ENCODE measurements around the gene PACSIN2. TPM values are rescaled to one million over a fixed set of nuclear protein-coding genes. Genes with fewer than 3 reads are reported as not detected.

PACSIN2 gene
- total RNA-seq, 1 donor from 2014 or later = 49.8 TPM

DNA sequence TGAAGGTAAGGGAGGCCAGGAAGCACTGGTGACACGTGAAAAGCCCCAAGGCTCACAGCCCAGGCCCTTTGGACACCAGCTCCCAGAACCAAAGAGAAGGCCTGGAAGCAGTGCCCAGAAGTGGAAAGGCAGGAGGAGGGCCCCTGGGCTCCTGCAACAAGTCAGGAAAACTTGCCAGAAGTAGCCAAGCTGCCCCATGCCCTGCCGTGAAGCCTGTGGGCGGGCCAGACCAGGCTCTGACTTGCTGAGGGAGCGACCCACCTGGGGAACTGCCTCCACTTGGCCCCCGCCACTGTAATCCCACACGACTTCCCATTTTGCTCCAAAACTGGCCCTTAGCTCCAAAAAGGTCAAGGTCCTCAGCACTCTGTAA lies 106.6 kb downstream of the PACSIN2 start:
- DNase-seq (ENCODE audit: low read depth) = no peak
- TF ChIP-seq, protein P1, sequence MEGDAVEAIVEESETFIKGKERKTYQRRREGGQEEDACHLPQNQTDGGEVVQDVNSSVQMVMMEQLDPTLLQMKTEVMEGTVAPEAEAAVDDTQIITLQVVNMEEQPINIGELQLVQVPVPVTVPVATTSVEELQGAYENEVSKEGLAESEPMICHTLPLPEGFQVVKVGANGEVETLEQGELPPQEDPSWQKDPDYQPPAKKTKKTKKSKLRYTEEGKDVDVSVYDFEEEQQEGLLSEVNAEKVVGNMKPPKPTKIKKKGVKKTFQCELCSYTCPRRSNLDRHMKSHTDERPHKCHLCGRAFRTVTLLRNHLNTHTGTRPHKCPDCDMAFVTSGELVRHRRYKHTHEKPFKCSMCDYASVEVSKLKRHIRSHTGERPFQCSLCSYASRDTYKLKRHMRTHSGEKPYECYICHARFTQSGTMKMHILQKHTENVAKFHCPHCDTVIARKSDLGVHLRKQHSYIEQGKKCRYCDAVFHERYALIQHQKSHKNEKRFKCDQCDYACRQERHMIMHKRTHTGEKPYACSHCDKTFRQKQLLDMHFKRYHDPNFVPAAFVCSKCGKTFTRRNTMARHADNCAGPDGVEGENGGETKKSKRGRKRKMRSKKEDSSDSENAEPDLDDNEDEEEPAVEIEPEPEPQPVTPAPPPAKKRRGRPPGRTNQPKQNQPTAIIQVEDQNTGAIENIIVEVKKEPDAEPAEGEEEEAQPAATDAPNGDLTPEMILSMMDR (IDR thresholded peaks at IDR 0.05; ENCODE audit: insufficient read depth, low read length, severe bottlenecking) = no peak
- peaks cover 6% of the 10 kb centered on the region for H3K36me3 ChIP-seq (ENCODE audit: control insufficient read depth, insufficient read depth, low read length)
- H3K4me3 ChIP-seq (ENCODE audit: low read depth, low read length) = no peak overlapping the region
- no peaks in the 10 kb centered on the region for H3K27me3 ChIP-seq (ENCODE audit: control insufficient read depth, insufficient read depth, low read length)
- no peak for FAIRE-seq

DNA sequence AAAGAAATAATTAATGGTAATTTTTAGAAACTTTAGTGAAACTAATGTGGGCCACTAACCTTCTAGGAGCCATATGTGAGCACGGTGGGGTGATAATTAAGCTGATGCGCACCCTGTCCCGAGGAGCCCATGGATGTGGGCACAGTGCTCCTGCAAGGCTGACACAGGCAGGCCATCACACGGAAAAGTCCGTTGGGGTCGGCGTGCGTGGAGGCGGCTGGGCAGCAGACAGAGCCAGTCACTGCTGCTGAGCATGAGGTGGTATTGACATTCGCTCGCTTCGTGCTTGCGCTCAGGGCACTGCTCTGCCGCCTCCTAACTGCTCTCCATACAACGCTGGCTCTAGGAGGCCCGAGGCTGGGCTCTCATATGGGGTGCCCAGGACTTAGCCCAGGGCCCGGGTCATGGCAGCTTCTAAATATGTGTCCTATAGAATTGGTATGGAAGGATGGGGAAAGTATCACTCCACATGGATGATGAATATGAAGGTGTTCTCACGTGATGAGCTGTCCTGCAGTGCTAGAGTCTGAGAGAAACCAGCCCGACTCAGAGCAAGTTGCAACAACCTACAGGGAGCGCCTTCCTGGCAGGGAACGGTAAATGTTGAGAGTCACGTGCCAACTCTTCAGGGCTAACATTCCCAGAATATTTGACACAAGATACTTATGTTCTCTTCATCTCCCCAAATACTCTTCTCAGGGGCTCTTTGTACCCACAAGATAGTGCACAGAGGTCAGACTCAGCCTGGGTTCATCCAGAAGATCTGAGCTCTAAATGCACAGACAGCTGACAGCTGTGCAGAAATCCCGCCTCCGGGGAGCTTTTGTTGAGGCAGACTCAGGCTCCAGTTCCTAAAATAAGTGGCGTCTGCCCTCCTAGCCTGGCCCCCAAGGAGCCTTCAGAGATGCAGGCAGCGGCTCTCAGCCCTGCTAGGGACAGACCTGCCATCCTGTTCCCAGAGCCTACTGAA lies 107.3 kb downstream of the PACSIN2 start:
- Histone ChIP-seq H3K4me3 (ENCODE audit: low read depth, low read length) (no peak overlapping the region), H3K27me3 (ENCODE audit: control insufficient read depth, insufficient read depth, low read length) (no peaks in the 10 kb centered on the region), H3K36me3 (ENCODE audit: control insufficient read depth, insufficient read depth, low read length) (peaks cover 6% of the 10 kb centered on the region)
- DNase-seq (ENCODE audit: low read depth) = peak; percentile 58
- peak; percentile 18 for FAIRE-seq
- TF ChIP-seq, protein P1 (IDR thresholded peaks at IDR 0.05; ENCODE audit: insufficient read depth, low read length, severe bottlenecking) = peak; percentile 29

DNA sequence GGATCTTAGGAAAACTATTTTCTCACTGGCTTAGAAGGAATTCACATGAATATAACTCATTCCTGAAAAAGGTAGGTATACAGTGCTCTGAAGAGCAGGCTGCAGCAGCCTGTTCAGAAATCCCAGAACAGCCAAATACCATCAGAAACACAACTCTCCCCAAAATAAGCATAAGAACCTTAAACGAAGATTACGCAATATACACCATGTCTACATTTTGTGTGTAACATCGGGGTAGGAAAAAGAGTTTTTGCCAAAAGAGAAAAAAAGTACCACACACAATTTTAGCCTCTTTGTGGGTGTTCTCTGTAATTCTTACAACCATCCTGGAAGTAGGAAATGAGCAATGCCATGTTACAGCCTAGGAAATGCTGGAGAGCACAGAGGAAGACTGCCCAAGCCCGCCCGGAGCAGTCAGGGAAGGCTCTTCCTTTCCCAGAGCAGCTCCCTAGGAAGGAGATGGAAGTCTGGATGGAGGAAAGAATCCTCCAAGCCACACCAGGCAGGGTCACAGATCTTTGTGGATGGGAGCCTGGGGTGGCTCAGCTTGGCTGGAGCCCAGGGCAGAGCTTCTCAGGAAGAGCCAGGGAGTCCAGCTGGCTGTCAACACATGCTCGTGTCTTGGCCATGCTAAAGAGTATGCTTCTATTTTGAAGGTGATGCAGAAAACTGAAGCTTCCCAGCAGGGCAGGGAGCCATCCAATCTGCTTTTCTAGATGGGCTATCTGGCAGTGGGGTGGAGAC lies 108.2 kb downstream of the PACSIN2 start:
- FAIRE-seq (no peak), DNase-seq (ENCODE audit: low read depth) (no peak)
- no peak overlapping the region for H3K4me3 ChIP-seq (ENCODE audit: low read depth, low read length)
- H3K36me3 ChIP-seq (ENCODE audit: control insufficient read depth, insufficient read depth, low read length) = peaks cover 8% of the 10 kb centered on the region
- TF ChIP-seq, protein P1 (IDR thresholded peaks at IDR 0.05; ENCODE audit: insufficient read depth, low read length, severe bottlenecking) = no peak
- no peaks in the 10 kb centered on the region for H3K27me3 ChIP-seq (ENCODE audit: control insufficient read depth, insufficient read depth, low read length)

DNA sequence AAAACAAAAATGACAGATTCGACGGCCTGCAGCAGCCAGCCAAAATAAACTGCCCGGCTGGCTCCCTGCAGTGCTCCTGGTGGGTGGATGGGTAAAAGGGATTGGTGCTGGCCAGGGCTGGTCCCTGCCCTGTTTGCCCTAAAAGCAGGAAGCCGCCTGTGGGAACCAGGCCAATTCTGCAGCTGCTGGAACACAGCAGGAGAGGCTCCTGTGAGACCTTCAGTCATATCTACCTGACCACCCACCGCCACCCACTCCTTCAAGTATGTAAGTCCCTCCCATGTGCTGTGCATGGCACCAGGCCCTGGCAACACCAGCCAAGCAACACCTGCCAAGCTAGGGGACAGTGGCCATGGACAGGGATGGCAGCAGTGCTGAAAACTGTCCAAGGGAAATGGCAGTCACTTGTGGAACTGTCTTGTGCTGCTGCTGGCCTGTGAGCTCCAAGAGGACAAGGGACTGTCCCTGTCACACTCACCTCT lies 109.2 kb downstream of the PACSIN2 start:
- TF ChIP-seq, protein P1 (IDR thresholded peaks at IDR 0.05; ENCODE audit: insufficient read depth, low read length, severe bottlenecking) = no peak
- no peak overlapping the region for H3K4me3 ChIP-seq (ENCODE audit: low read depth, low read length)
- DNase-seq (ENCODE audit: low read depth) = no peak
- H3K36me3 ChIP-seq (ENCODE audit: control insufficient read depth, insufficient read depth, low read length) = peaks cover 10% of the 10 kb centered on the region
- no peak for FAIRE-seq
- no peaks in the 10 kb centered on the region for H3K27me3 ChIP-seq (ENCODE audit: control insufficient read depth, insufficient read depth, low read length)

DNA sequence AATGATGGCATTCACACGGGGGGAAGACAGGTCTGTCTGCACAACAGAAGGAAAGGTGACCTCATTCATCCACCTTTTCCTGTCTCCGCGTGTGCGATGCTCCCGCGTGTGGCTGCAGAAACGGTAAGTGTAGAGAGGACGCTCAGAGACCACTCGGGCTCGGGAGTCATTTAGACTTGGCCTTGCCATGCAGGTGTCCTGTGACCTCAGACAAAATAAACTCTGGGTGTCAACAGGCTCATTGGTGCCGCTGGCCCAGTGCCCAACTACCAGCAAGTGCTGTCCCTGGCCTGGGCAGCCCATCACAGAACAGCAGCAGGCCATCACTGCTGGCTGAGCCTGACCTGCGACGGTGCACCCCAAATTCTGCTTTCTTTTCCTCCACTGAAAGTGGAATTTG lies 109.7 kb downstream of the PACSIN2 start:
- peak; percentile 72 for FAIRE-seq
- no peak for DNase-seq (ENCODE audit: low read depth)
- Histone ChIP-seq H3K4me3 (ENCODE audit: low read depth, low read length) (no peak overlapping the region), H3K36me3 (ENCODE audit: control insufficient read depth, insufficient read depth, low read length) (peaks cover 7% of the 10 kb centered on the region), H3K27me3 (ENCODE audit: control insufficient read depth, insufficient read depth, low read length) (no peaks in the 10 kb centered on the region)
- TF ChIP-seq, protein P1 (IDR thresholded peaks at IDR 0.05; ENCODE audit: insufficient read depth, low read length, severe bottlenecking) = no peak

All from bronchial epithelial cell (primary cell).